HG03139 (cell line): ENCODE data around the gene PDLIM3.
"Not testable (repeated sequence)": the region's sequence is repeated elsewhere in the genome, so short reads cannot be mapped to it uniquely, and the experiment has no call there.

Experiments
- ATAC-seq: cut with Tn5 transposase; IDR thresholded peaks from one replicate; pipeline ENCODE4 v1.9.1; 2021; ENCODE audit not compliant: unreplicated experiment

PDLIM3 gene

GRCh38 chr4:185534866-185535611 is at the start of gene PDLIM3:
Gene PDLIM3, minus strand, starts transcription at chr4:185535507. Its CDS starts 73 bp downstream, at chr4:185535434.
- ATAC-seq = no peak

DNA sequence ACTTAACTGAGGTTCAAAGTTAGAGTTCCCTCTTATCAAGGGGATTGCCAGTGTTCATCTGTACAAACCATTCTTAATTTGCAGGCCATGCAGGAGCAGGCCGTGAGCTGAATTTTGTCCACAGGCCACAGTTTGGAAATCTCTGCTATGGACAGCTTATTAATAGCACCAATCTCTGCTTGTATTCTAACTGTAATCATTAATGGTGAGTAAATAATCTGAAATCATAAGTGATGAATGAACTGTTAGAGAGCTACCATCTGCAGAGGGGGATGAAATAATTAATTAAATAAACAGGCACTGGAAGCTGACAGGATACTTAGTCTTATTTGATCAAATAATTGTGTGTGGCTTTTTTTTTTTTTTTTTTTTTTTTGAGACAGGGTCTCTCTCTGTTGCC is 48.5 kb upstream of the PDLIM3 start:
- ATAC-seq = no peak

DNA sequence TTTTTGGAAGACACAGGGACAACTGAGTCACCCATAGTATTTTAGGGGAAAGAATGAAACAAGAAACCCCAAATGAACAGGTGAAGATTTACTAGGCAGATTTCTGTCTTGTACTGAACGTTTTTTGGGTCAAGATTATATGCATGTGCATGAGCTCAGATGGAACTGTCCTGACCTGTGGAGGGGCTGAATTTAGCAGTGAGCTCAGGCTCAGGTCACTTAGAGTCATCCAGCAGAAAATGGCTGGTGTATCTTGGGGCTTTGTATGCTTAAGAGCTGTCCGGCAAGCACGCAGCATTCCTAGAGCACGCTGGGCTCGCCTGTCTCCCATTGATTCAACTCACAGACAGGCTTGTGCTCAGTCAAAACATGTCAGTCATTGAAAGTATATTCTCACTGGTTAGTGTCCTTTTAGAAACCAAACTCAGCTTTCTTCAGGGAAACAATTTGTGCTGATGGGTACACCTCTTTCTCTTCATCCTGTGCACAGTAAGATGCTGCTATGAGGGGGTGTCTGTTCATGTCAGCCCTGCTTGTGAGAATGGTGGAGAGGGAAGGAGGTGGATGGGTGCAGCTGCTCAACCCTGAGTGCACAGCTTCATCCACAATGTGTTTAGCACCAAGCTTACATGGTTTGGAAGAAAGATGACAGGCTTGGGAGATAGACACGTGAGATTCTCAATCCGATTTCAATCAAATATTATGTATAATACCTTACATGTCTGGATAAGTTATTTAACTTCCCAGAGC is 47.5 kb upstream of the PDLIM3 start:
- ATAC-seq = no peak

DNA sequence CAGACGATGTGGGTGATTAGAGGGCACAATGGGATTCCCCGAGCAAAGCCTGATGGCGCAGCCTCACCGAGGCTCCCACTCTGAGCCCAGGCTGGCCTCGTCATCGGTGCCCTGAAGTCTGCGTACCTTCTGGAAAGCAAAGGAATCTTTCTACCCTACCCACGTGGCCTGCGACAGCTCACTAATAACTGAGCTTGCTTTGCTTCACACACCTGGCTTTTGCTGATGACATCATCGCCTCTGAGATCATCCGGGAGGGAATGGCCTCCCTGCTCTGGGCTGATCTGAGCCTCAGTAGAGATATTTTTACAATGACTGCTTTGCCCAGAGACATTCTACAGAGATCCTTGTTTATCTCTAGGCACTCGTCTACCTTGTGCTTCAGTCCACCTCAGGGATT is 45.4 kb upstream of the PDLIM3 start:
- no peak for ATAC-seq

DNA sequence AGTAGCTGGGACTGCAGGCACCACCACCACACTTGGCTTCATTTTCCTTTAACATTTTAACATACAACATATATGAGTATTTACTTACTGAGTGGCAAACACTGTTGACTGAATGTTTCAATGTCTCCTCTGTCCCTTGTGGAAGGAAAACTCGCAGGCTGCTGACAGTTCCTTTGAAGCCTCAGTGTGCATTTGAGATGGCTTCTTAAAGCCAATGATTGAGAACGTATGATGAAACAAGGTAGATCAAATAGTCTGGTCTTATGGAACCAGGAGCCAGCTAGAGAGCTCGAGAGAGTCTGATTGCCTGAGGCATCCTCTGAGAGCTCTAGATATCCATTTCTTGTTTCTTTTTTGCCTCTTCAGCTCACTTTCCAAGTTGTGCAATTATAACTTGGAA is 43.0 kb upstream of the PDLIM3 start:
- no peak for ATAC-seq

- no peak for ATAC-seq
These were observed 41.9 kb upstream of the PDLIM3 start for GRCh38 chr4:185576962-185577950.

DNA sequence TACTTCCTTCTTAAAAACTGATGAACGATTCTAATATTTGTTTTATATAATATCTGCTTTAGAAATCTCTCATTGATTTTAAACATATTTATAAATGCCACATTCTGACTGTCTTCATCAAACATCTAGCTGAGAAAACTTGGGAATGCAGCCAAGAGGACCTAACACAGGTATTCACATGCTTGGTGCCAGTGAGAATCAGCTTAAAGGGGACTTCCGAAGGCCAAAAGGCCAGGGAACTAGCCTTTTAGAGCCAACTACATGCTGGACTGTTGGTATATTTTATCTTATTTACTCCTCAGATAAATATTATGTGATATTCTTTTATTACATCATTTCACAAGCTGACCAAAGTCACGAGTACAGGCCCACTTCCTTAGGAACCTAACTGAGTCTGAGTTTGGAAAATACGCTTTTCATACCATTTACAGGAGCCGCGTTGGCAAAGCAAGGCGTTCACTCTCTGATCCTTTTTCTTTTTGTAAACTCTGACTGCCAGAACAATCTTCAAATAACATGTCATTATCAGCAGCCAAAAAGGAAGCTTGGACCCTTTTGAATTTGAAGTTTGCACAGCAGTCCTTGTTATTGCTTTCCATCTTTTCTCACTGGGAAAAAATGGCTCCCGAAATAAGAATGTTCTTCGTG is 41.1 kb upstream of the PDLIM3 start:
- ATAC-seq = no peak

DNA sequence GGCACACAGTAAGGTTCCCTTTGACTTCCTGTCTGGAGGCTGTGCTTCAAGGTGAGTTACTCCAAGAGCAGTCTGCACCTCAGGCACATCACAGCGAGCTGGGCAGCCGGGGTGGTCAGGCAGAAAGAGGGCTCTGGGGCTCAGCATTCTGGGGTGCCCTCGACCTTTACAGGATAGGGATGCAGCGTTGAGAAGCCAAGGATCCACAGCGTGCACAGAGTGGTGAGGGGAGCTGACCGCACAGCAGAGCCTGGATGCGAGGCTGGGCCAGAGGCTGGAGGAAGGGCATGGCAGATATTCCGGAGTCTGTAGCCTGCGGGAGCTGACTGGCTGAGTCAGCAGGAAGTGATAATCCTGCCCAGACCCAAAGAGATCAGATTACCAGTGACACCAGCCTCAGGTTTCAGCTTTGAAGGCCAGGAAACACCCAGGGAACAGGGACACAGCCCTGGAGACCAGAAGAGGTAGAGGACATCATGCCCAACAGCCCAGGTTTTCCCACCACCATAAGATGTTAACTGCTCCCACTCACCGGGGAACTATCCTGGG is 38.4 kb upstream of the PDLIM3 start:
- no peak for ATAC-seq

DNA sequence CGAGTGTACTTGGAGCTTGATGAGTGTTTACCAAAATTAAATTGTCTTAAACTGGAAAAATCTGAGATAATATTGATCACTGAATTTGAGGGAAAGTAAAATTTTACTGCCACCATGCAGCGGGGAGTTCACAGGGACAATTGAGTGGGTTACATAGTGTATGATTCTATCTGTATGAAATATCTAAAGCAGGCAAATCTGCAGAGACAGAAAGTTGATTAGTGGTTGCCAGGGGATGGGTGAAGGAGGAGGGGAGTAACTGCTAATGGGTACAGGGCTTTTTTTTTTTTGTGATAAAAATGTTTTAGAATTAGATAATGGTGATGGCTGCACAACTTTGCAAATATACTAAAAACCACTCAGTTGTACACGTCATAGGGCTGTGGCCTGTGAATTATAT is 35.4 kb upstream of the PDLIM3 start:
- ATAC-seq = no peak

DNA sequence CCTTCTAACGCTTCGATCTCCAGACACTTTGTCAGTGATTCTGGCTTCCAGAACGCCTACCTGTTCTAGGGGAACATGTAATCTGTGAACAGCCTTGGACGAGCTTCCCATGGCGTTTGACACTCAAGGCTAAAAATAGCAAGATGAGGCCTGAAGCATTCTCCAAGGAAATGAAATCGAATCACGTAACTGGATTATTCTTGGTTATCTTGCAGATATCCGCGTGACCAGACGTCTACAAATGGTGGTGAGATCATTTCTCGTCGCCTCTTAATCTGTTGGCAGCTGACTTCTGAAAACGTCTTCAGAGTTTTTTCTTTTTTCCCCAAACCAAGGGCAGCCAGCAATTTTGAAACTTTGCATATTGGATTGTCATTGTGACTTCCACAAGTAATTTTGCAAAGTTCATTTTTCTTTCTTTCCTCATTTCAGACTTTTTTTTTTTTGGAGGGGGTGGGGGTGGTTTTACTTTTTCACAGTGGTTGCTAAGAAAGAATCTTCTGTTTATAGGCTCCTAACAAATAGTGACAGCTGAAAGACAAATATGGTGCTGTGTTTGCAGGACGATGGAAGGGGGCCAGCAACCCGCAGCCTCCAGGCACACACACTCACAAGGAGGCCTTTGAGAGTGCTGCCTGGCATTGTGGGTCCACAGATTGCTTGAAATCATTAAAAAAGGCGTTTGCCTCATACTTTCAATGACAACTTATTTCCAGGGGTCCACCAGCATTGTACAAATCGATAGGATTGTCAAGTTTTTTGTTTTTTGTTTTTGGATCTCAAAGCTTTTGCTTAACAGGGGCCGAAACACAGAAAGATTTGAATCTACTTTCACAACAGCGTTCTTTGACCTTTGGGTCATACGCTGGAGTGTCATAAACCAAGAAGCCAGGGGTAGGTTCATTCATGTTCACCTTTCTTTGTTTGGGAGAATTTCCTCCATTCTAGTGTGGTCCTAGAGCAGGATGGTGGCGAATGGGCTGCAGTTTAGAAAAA is 32.4 kb upstream of the PDLIM3 start:
- ATAC-seq = no peak

DNA sequence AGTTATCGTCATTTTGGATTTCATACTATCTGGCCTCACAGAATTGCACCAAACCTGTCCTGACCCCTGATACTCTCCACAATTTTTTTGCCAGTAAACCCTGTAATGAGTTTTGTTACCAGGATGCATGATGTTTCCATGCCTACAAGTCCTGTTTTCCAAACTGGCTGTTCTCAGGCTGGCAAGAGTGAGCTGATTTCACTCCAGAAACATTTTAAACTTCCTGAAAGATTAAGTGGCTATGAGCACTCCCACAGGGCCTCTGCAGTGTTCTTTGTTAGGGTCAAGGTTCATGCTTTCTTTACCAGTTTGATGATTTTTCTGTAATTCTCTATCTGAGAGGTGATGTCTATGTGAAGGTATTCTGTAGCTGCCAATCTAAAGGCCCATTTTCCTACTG is 31.7 kb upstream of the PDLIM3 start:
- no peak for ATAC-seq

DNA sequence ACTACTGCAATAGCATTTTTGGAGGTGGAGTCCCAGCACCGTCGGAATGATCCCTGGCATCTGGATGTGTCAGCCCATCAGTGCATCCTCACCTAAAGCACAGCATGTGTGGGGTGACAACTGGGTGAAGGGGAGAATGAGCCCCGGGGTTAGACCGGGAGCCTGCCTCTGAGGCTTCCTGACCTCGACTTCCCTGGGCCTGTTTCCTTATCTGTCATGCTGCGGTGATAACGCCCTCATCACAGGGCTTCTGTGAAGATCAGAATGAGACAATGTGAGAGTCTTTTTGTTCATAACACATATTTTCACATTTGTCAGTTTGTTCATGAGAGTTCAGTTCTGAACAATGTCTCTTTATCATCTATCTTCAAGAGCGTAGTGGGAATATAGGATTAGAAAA is 31.1 kb upstream of the PDLIM3 start:
- ATAC-seq = no peak

GRCh38 chr4:185565696-185566095 is 30.4 kb upstream of the PDLIM3 start:
- ATAC-seq = no peak

DNA sequence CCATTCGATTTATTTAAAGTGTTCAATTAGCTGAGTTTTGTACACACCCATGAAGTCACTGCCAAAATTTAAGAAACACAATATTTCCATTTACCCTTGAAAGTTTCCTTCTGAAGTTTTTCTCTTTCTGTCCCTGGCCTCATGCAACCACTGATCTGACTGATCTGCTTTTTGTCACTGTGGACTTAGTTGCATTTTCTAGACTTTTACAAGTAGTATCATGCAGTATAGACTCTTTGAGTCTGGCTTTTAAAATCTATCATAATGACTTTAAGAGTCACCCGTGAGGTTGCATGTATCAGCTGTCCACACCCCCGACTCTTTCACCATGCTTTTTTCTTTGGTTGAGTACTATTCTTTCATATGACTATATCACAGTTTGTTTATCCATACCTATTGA is 29.0 kb upstream of the PDLIM3 start:
- no peak for ATAC-seq

DNA sequence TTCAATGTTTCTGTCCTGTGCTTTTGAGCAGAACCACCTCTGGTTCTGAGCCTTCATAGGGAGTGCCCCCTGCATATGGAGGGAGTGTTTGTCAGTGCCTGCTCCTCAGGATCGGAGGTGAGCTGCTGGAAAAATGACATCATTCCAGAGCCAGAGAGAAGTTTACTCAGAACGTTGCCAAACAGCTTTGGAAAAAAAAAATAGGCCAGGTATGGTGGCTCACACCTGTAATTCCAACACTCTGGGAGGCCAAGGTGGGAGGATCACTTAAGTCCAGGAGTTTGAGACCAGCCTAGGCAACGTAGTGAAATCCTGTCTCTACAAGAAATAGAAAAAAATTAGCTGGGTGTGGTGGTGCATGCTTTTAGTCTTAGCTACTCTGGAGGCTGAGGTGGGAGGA is 27.2 kb upstream of the PDLIM3 start:
- no peak for ATAC-seq

DNA sequence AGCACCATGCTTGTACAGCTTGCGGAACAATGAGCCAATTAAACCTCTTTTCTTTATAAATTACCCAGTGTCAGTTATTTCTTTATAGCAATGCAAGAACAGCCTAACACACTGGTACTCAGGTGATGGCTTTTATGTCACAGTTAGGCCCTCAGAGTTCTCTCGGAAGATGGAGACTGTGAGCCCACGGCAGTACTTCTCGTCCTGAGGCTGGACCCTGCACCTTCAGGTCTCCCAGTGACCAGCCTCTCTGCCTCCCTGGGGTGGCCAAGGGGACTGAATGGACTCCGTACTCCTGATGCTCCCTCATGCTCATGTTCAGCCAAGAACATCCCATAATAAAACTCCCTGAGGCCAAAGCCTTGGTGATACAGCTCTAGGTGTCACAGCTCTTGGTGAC is 25.0 kb upstream of the PDLIM3 start:
- ATAC-seq = no peak

GRCh38 chr4:185559915-185560281 is 24.6 kb upstream of the PDLIM3 start:
- ATAC-seq = no peak

DNA sequence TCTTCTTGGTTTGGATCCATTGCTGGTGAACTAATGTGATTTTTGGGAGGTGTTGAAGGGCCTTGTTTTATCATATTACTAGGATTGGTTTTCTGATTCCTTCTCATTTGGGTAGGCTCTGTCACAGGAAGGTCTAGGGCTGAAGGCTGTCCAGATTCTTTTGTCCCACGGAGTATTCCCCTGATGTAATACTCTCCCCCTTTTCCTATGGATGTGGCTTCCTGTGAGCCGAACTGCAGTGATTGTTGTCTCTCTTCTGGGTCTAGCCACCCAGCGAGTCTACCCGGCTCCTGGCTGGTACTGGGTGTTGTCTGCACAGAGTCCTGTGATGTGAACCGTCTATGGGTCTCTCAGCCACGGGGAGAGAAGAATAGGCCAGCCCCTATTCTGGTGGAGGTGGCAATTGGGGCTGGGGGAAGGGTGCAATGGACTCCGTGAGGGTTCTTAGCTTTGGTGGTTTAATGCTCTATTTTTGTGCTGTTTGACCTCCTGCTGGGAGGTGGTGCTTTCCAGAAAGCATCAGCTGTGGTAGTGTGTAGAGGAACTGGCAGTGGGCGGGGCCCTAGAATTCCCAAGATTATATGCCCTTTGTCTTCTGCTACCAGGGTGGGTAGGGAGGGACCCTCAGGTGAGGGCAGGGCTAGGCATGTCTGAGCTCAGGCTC is 24.1 kb upstream of the PDLIM3 start:
- ATAC-seq = not testable (repeated sequence)
